Fibroblast of lung (primary cell): Measurements from ENCODE around the gene ITLN2.
A peak's percentile ranks its signal among the peaks of the same experiment; 100 is the strongest.

ENCODE experiments used
- EZH2 ChIP-seq: IDR thresholded peaks from 2 replicates; pipeline ENCODE4 v1.5.1; 2012; ENCODE audit warnings: low read length, control low read depth, mild to moderate bottlenecking; ENCODE audit errors: missing control alignments
- TF ChIP-seq, protein P1 (sequence below), 2 donors: IDR thresholded peaks in 1 of 2; conservative IDR thresholded peaks in 1 of 2; 1 replicate in 1 of 2; 2 replicates in 1 of 2; pipeline ENCODE4 v1.5.1; 2011 to 2012; ENCODE audit warnings: low read length in 2 of 2, control low read depth in 1 of 2, inconsistent platforms in 1 of 2, low read depth in 1 of 2, mild to moderate bottlenecking in 1 of 2

GRCh38 chr1:160993544-160994193, 39.1 kb upstream of the ITLN2 start:
- TF ChIP-seq, protein P1, sequence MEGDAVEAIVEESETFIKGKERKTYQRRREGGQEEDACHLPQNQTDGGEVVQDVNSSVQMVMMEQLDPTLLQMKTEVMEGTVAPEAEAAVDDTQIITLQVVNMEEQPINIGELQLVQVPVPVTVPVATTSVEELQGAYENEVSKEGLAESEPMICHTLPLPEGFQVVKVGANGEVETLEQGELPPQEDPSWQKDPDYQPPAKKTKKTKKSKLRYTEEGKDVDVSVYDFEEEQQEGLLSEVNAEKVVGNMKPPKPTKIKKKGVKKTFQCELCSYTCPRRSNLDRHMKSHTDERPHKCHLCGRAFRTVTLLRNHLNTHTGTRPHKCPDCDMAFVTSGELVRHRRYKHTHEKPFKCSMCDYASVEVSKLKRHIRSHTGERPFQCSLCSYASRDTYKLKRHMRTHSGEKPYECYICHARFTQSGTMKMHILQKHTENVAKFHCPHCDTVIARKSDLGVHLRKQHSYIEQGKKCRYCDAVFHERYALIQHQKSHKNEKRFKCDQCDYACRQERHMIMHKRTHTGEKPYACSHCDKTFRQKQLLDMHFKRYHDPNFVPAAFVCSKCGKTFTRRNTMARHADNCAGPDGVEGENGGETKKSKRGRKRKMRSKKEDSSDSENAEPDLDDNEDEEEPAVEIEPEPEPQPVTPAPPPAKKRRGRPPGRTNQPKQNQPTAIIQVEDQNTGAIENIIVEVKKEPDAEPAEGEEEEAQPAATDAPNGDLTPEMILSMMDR (conservative IDR thresholded peaks at IDR 0.05 in 1 of 2, IDR thresholded peaks at IDR 0.05 in 1 of 2; ENCODE audit: low read depth in 1 of 2, low read length in 2 of 2), result peak; percentile 43 to 47
- TF ChIP-seq EZH2, result no peak
